Peyer's patch (tissue), 4 donors: Measurements from ENCODE around the gene ESAM. TPM values are rescaled to one million over a fixed set of nuclear protein-coding genes. Genes with fewer than 3 reads are reported as not detected.

ENCODE experiments used
- DNase-seq, 3 donors: peaks; one replicate each; pipeline ENCODE4 v3.0.0-alpha.2; 2017 to 2019
- H3K27ac ChIP-seq, 4 donors: fragments of 200-600 bp; sonication (generic); one replicate each; pipeline ENCODE4 v1.5.1; 2016 to 2019
- H3K27me3 ChIP-seq, 2 donors: fragments of 200-600 bp; sonication (generic); one replicate each; pipeline ENCODE4 v1.5.1; 2019
- H3K36me3 ChIP-seq, 3 donors: fragments of 200-600 bp; sonication (generic); one replicate each; pipeline ENCODE4 v1.5.1; 2016 to 2019
- H3K4me1 ChIP-seq, 4 donors: fragments of 200-600 bp; sonication (generic); one replicate each; pipeline ENCODE4 v1.5.1; 2016 to 2019
- H3K4me3 ChIP-seq, 4 donors: fragments of 200-600 bp; sonication (generic); 1 replicate in 3 of 4; 2 replicates in 1 of 4; pipeline ENCODE4 v1.5.1; 2016 to 2019; ENCODE audit warnings: mild to moderate bottlenecking in 1 of 4
- H3K9me3 ChIP-seq, 4 donors: fragments of 200-600 bp; sonication (generic); one replicate each; pipeline ENCODE4 v1.5.1; 2016 to 2019; ENCODE audit warnings: mild to moderate bottlenecking in 1 of 4
- CTCF ChIP-seq, 6 experiments: fragments of 450-650 bp in 4 of 6; fragments of 200-600 bp in 2 of 6; sonication (generic) in 1 of 6; IDR thresholded peaks; one replicate each; pipeline ENCODE4 v1.5.1; 2017 to 2019; ENCODE audit warnings: antibody characterized with exemption in 6 of 6, mild to moderate bottlenecking in 3 of 6, moderate library complexity in 1 of 6
- POLR2A ChIP-seq, 2 donors: fragments of 450-650 bp; IDR thresholded peaks; one replicate each; pipeline ENCODE4 v1.5.1; 2017; ENCODE audit warnings: antibody characterized with exemption in 2 of 2, mild to moderate bottlenecking in 2 of 2, moderate library complexity in 2 of 2
- total RNA-seq, 4 donors: library from RNA; depleted of rRNA; stranded (reverse); fragments of >200 nt; gene quantifications; one replicate each; pipeline ENCODE4 v1.1.0, GENCODE V29; 2016

Gene ESAM
- total RNA-seq, 4 donors from 2014 or later: 1.2 to 11.1 (median 6.6) TPM

GRCh38 chr11:124738713-124739478 is 23.2 kb downstream of the ESAM start:
- peaks cover 0 to 14% (median 9%) of the 10 kb centered on the region in 4 donors for H3K4me1 ChIP-seq
- H3K27me3 ChIP-seq: no peaks in the 10 kb centered on the region
- DNase-seq: no peak
- H3K36me3 ChIP-seq: no peaks in the 10 kb centered on the region
- H3K9me3 ChIP-seq: no peaks in the 10 kb centered on the region
- H3K4me3 ChIP-seq: peak overlapping the region; percentile 52 to 66 (median 53)
- no peak for TF ChIP-seq CTCF (IDR thresholded peaks at IDR 0.05)
- TF ChIP-seq POLR2A (IDR thresholded peaks at IDR 0.05): no peak
- no peak overlapping the region for H3K27ac ChIP-seq

GRCh38 chr11:124737638-124738305 is 24.3 kb downstream of the ESAM start:
- TF ChIP-seq POLR2A (IDR thresholded peaks at IDR 0.05) (no peak), CTCF (IDR thresholded peaks at IDR 0.05) (no peak)
- no peak for DNase-seq

GRCh38 chr11:124736736-124737135 is 25.4 kb downstream of the ESAM start:
- DNase-seq: no peak
- no peaks in the 10 kb centered on the region for H3K27me3 ChIP-seq
- H3K36me3 ChIP-seq: no peaks in the 10 kb centered on the region
- no peak overlapping the region for H3K27ac ChIP-seq
- no peaks in the 10 kb centered on the region for H3K9me3 ChIP-seq
- no peak overlapping the region for H3K4me3 ChIP-seq
- peaks cover 0 to 14% (median 9%) of the 10 kb centered on the region in 4 donors for H3K4me1 ChIP-seq
- no peak for TF ChIP-seq CTCF (IDR thresholded peaks at IDR 0.05)

More at GRCh38 chr11:124737638-124738305, 24.3 kb downstream of the ESAM start:
- Histone ChIP-seq H3K9me3 (no peaks in the 10 kb centered on the region), H3K27ac (no peak overlapping the region), H3K27me3 (no peaks in the 10 kb centered on the region), H3K36me3 (no peaks in the 10 kb centered on the region), H3K4me3 (no peak overlapping the region), H3K4me1 (peaks cover 0 to 14% (median 9%) of the 10 kb centered on the region in 4 donors)

GRCh38 chr11:124732230-124732629 is 29.9 kb downstream of the ESAM start:
- TF ChIP-seq POLR2A (IDR thresholded peaks at IDR 0.05): no peak
- TF ChIP-seq CTCF (IDR thresholded peaks at IDR 0.05): no peak
- no peak for DNase-seq
- H3K27me3 ChIP-seq: no peaks in the 10 kb centered on the region

GRCh38 chr11:124729571-124729970 is 32.5 kb downstream of the ESAM start:
- no peak for TF ChIP-seq CTCF (IDR thresholded peaks at IDR 0.05)
- no peak for TF ChIP-seq POLR2A (IDR thresholded peaks at IDR 0.05)
- Histone ChIP-seq H3K4me3 (no peak overlapping the region), H3K9me3 (no peaks in the 10 kb centered on the region), H3K27me3 (no peaks in the 10 kb centered on the region), H3K27ac (no peak overlapping the region), H3K4me1 (peaks cover 0 to 10% (median 2%) of the 10 kb centered on the region in 4 donors), H3K36me3 (no peaks in the 10 kb centered on the region)
- no peak for DNase-seq

More at GRCh38 chr11:124732230-124732629, 29.9 kb downstream of the ESAM start:
- Histone ChIP-seq H3K36me3 (no peaks in the 10 kb centered on the region), H3K9me3 (no peaks in the 10 kb centered on the region), H3K4me1 (no peaks in the 10 kb centered on the region), H3K27ac (no peak overlapping the region), H3K4me3 (no peak overlapping the region)
